BE2C (cell line): Measurements from ENCODE around the gene SEMA4D.

Experiments used
- DNase-seq: peaks from one replicate; pipeline ENCODE4 v3.0.0-alpha.2; 2020
- H3K27me3 ChIP-seq: fragments of 250-450 bp; sonication (Bioruptor Pico); 2 replicates; pipeline ENCODE4 v1.5.1; 2020; ENCODE audit warnings: mild to moderate bottlenecking
- H3K36me3 ChIP-seq: fragments of 250-450 bp; sonication (Bioruptor Pico); 2 replicates; pipeline ENCODE4 v1.5.1; 2020; ENCODE audit warnings: mild to moderate bottlenecking
- H3K4me1 ChIP-seq: fragments of 250-450 bp; sonication (Bioruptor Pico); 2 replicates; pipeline ENCODE4 v1.5.1; 2020
- H3K4me3 ChIP-seq: 2 replicates; pipeline ENCODE4 v1.5.1; 2011; ENCODE audit warnings: low read depth, low read length
- H3K9me3 ChIP-seq: fragments of 250-450 bp; sonication (Bioruptor Pico); 2 replicates; pipeline ENCODE4 v1.5.1; 2020
- CTCF ChIP-seq: IDR thresholded peaks from 2 replicates; pipeline ENCODE4 v1.5.1; 2012; ENCODE audit warnings: mild to moderate bottlenecking, low read depth, low read length

SEMA4D gene

DNA sequence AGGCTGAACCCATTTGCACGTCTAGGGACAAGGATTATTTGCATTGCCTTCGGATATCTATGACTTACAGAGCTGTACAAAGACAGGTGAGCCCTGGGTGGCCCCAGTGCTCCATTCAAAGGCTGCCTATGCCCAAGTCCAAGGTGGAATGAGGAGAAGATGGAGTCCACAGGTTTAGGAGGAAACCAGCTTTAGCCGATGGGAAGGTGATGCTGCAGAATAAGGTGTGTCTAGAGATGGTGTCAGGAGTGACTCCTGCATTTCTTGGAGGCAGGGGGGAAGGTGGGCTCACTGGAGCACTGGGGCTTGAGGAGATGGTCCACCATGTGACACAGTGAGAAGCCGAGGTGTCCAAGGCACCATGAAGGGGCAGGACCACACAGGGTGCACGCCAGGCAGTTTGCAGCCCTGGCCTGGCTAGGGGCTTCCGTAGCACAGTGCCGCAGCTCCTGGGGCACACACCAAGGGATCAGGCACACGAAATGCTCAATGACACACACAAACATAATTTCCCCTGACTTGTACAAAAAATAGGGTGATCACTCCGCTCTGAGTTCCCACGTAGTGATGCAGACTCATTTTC, 32.1 kb downstream of the SEMA4D start:
- no peak for TF ChIP-seq CTCF
- Histone ChIP-seq H3K27me3 (no peaks in the 10 kb centered on the region), H3K4me1 (no peaks in the 10 kb centered on the region; the same call in 1 of the 2 replicates), H3K9me3 (no peaks in the 10 kb centered on the region), H3K4me3 (no peak overlapping the region), H3K36me3 (no peaks in the 10 kb centered on the region)
- DNase-seq = no peak

DNA sequence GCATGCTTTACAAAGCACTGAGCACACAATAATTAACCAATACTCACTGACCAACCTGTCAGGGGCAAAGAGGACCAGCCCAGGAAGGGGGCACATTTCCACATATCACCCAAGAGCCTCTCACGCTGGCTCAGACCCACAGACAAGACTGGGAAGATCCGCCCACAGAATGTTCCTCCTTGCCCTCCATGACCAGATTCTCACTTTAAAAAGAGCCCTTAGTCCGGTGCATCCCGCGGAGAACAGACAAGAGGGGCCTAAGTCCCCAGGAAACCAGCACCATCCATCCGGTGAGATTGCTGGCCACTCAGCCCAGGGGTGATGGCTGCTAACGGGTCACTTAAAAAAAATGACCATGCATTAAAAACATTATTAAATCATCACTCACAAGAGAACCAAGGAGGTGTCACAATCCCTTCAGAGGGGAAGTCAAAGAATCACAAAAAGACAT, 32.9 kb downstream of the SEMA4D start:
- H3K4me1 ChIP-seq = no peaks in the 10 kb centered on the region; the same call in 1 of the 2 replicates
- DNase-seq = no peak
- H3K4me3 ChIP-seq = no peak overlapping the region
- no peaks in the 10 kb centered on the region for H3K27me3 ChIP-seq
- H3K9me3 ChIP-seq = no peaks in the 10 kb centered on the region
- H3K36me3 ChIP-seq = no peaks in the 10 kb centered on the region
- TF ChIP-seq CTCF = no peak

- TF ChIP-seq CTCF = no peak
- Histone ChIP-seq H3K36me3 (no peaks in the 10 kb centered on the region), H3K4me3 (no peak overlapping the region), H3K27me3 (no peaks in the 10 kb centered on the region), H3K4me1 (no peaks in the 10 kb centered on the region; the same call in 1 of the 2 replicates), H3K9me3 (no peaks in the 10 kb centered on the region)
- DNase-seq = no peak
Observed at GRCh38 chr9:89464300-89464901, 33.5 kb downstream of the SEMA4D start.

- TF ChIP-seq CTCF = no peak
- no peak for DNase-seq
- no peak overlapping the region for H3K4me3 ChIP-seq
- H3K36me3 ChIP-seq = no peaks in the 10 kb centered on the region
- H3K9me3 ChIP-seq = no peaks in the 10 kb centered on the region
- no peaks in the 10 kb centered on the region for H3K27me3 ChIP-seq
- H3K4me1 ChIP-seq = no peaks in the 10 kb centered on the region; the same call in 1 of the 2 replicates
Observed at GRCh38 chr9:89462817-89463683, 34.9 kb downstream of the SEMA4D start.

GRCh38 chr9:89462199-89462598, 35.7 kb downstream of the SEMA4D start:
- H3K4me3 ChIP-seq = no peak overlapping the region
- no peak for TF ChIP-seq CTCF
- no peaks in the 10 kb centered on the region; the same call in 1 of the 2 replicates for H3K4me1 ChIP-seq
- no peak for DNase-seq
- H3K27me3 ChIP-seq = no peaks in the 10 kb centered on the region
- H3K36me3 ChIP-seq = no peaks in the 10 kb centered on the region
- no peaks in the 10 kb centered on the region for H3K9me3 ChIP-seq
